NCI-H2081 (cell line): Measurements from ENCODE around the gene LZTS3.
A peak's percentile ranks its signal among the peaks of the same experiment; 100 is the strongest.
"Not testable (repeated sequence)": the region's sequence is repeated elsewhere in the genome, so short reads cannot be mapped to it uniquely, and the experiment has no call there.

ENCODE experiments used
- DNase-seq, 2 experiments: peaks; one replicate each; lab custom pipeline; 2025; lab: John Stamatoyannopoulos, UW

LZTS3 gene

DNA sequence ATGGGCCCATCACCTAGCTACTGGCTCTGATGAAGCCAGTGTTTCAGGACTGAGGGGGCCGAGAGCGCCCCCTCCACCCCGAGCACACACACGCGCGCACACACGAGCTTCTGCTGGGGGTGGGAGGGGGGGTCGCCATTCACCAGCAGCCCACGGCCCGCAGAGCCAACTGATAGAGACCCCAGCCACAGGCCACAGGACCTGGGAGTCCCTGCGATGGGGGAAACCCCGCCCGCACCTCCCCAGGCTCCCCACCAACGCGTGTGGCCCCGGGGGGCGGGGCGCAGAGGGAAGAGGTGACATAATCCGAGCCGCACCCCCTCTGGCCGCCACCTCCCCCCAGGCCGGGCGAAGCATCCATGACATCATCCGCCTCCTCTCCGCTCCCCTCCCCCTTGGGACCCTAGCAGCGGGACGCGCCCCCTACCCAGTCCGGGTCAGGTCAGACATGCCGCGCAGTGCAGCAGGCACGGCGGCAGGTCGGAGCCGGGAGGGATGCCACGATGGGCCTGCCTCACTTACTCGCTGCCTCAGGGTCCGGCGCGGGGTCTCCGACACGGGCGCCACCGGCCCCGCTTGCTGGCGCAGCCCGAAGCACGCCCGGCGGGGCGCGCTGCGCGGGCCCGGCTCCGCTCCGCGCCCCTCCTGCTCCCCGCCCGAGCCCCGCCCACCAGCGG lies at the start of gene LZTS3:
Gene LZTS3, minus strand, starts transcription at position 617 of the 677 bp plus-strand sequence. CDS start 6,386 bp downstream, outside the sequence.
- DNase-seq, result peak; percentile 34 to 38

DNA sequence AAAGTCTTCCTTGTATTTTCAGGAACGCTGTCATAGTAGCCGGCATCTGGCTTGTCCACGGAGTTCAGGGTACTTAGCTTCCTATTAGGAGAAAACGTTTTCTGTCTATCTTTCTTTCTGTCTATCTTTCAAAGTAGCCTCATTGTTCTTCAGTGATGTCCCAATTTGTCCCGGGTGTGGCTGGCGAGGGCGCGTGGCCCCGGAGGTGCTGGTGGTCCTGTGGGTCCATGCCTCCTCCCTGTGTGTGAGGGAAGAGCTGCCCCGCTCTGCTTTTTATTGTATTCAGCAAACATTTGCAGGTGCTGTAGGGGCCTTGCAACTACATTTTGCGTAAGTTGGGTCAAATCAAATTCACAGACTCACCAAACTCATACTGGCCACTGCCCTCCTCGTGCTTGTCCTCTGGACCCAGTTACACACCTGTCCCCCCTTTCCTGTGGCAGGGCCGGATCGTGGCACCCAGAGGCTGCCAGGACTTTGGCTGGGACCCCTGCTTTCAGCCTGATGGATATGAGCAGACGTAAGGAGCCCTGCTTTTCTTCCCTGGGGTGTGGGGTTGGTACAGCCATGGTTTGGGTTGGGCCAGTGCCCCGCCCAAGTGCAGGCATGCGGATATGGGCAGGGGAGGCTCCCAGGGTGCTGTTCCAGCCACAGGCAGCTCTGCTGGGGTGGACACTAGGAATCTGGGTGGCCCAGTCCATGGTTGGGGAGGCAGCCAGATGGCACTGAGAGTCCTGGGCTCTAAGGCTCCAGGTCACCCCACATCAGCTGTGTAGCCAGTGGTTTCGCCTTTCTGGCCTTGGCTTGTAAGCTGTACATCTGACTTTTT lies 48.3 kb upstream of the LZTS3 start:
- DNase-seq, result no peak

DNA sequence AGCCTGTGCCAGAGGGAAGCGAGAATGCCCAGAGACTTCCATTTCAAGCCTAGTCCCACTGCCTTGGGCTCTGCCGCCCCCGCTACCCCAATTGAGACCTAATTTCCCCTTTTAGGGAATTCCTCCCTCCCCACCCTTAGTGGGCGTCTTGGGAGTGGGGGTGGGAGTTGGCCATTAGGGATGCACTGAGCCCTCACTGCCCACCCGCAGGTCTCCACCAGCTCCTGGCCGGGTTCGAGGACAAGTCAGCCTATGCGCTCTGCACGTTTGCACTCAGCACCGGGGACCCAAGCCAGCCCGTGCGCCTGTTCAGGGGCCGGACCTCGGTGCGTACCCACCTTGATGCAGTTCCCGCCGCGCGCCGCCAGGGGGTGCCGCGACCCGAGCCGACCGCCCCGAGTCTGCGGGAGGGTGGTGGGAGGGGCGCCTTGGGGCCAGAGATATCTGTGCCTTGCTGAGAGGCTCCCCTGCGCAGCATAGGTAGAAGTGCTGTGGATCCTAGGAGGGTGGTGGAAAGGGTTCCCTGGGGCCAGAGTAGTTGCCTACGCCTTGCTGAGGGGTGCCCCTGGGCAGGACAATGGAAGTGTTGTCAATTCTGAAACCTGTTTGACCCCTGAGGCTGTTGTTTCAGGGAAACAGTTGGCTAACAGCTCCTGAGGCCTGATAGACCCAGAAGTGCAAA lies 45.1 kb upstream of the LZTS3 start:
- peak; percentile 18 to 21 for DNase-seq

DNA sequence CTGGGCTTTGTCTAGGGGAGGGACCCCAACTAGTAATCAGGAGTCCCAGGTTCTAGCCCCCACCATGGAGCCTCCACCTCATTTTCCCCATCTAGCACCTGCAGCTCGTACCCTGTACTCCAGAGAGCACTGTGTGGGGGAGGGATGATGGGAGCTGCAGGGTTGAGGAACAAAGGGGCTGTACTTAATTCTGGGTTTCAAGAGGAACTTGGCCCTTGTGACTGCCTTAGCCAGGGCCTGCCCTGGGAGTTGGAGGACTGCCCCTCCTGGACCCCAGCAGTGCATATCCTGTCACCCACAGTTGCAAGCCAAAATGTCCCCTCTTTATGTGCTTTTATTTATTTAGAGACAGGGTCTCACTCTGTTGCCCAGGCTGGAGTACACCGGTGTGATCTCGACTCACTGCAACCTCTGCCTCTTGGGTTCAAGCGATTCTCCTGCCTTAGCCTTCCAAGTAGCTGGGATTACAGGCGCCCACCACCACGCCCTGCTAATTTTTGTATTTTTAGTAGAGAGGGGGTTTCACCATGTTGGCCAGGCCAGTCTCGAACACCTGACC lies 42.1 kb upstream of the LZTS3 start:
- not testable (repeated sequence) for DNase-seq

DNA sequence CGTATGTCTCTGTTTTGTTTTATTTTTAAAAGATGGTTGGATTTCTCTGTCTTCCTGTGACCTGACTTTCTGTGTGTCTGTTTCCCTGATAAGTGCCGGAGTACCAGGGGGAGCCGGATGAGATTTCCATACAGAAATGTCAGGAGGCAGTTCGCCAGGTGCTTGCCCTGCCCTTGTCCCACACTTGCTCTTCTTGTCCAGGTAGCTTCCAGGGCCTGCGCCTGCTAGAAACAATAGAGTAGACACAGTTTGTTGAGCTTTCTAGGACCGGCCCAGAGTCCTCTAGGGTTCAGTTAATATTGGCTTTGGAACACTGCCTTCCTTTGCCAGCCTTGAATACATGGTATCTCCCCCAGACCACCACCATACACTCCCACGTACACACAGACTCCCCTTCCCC lies 39.9 kb upstream of the LZTS3 start:
- no peak for DNase-seq

DNA sequence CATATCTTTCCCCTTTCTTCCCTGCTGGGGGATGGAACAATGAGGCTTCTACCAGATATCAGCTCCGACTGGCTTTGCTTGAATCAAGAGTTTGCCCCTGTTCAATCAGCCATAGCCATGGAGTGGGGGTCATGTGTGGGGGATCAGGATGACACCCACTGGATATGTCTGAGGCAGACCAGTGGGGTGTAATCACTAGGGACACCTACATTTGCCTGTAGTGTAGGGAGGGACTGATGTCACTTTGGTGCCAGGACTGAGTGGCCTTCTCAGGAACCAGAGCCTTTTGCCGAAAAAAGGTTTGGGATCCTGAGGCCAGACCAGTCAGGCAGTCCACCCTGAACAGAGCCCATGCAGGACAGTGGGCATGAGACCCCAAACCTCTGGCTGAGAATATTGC lies 37.0 kb upstream of the LZTS3 start:
- no peak for DNase-seq

DNA sequence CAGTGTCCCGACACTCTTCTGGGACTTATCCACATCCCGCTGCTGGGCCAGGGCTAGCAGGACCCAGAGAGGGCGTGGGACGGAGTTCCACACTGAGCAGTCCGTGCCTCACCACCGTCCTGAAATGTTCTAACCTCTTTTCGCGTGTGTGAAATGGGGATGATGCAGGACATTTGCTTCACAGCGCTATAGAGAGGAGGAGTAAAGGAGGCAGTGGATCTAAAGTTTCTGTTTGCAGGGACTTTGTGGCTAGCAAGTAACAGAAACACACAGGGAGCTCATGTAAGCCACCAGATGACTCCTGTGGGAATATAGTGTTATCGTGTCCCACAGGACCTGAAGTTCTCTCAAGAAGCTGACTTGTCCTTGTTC lies 36.6 kb upstream of the LZTS3 start:
- DNase-seq, result peak in 1 of 2 experiments; percentile 14

DNA sequence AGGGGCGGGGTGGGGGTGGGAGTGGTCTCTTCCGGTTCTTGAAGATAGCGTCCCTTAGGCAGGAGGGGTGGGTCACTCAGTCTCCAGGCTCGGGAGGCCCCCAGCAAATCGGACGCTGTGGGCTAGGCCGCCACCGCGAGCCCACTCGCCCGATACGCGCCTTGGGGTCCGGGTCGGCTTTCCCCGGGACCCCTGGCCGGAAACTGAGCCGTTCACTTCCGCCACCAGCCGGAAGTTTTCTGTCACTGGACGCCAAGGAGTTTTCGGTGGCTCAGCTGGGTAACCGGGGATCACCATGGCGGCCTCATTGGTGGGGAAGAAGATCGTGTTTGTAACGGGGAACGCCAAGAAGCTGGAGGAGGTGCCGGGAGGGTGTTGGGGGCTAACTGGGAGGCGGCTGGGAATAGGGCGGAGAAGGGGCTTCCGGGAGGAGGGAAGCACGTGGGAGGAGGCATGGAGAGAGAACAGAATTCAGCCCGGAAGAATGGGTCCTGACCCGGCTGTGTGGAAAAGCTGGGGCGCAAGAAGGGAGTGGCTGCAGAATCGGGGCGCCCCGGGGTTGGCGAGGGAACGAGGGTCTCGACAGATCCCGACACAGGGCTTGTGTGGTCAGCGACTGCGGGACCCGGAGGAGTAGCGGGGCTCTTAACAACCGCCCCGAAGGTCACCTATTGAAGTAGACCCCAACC lies 36.1 kb upstream of the LZTS3 start, which contains the start of gene ITPA:
Gene ITPA, plus strand, starts transcription at position 242 of the 689 bp plus-strand sequence. Its CDS starts 54 bp downstream, at position 296.
- peak; percentile 25 to 45 for DNase-seq

DNA sequence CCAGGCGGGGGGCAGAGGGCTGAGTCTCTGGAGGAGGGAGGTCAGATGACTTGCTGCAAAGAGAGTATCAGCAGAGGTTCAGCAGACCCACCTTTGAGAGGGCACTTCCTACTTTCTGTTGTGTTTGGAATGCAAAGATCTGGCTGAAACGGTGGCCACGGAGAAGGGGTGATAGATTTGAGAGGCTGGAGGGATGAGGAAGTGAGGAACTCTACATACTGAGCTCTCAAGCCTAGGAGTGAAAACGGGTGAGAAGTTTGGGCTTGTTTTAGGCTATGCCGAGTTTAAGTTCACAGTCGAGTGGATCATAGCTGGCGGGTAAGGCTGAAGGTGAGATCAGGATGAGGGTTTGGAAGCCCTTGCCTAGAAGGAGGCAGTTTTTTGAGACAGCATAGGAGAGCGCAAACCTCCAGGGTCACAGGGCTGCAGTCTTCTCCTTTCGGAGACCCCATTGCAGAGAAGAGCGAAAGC lies 35.5 kb upstream of the LZTS3 start:
- no peak for DNase-seq

DNA sequence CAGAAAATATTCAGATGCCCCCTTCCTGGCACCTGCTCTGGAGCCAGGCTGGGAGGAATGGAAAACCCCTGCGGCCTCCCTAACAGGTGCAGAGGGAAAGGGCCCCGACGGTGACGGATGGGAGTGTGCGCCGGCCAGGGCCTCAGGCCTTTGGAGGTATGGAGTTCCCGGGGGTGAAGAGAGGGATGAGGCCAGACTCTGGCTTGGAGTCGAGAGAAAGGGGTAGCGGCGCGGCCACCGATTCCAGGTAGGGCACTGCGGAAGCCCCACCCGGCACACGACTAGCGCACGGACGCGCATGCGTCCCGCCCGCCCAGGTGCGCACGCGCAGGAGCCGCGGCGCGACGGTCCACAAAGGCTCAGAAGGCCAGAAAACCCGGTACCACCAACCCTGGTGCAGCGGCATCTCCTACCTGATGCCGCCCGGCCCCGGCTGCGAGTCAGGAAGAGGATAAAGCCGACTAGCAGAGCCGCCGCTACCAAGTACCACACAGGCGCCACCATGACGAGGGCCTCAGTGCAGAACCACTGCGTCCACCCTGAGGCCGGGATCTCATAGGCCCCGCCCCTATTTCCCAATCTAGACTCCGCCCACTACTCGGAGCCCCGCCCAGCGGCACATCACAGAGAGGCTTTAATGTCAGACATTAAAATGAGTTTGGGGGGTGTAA lies 30.9 kb upstream of the LZTS3 start, which contains the start of gene DDRGK1:
Gene DDRGK1, minus strand, starts transcription at position 559 of the 671 bp plus-strand sequence. Its CDS starts 55 bp downstream, at position 504.
- peak; percentile 83 to 88 for DNase-seq

DNA sequence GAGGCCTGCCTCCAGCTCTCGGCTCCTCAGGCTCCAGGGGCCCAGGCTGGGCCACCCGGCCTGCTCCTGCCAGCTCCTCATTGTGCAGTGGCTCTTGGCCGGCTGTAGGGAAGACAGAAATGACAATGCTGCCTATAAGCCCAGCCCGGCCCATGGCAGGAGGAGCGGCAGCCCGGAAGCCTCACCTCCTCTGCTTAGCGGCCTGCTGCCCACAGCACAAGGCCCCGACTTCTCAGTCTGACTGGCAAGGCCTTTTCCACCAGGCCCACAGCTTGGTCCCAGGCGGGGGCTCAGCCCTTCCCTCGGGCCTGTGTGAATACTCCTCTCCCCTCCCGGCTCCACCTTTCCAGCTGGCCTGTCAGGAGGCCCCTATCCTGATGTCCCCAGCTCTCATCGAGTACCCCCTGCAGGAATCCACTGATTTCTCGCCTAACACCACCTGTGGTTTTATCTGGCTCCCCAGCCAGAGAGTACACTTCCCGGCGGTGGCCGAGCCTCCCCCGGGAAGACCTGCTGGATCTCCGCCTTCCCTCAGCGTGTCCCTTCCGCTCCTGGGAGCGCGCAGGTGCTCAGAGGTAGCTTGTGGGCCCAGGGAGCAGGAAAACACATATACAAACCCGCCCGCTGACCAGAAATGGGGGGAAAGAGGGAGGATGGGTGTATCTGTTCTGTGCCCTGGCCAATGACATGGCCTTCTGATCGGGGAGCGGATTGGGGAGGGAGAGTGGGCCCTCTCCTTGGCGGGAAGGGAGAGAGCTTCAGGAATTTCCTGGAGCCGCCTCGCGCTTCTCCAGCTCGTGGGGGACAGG lies 30.2 kb upstream of the LZTS3 start:
- DNase-seq, result peak; percentile 71 to 85

DNA sequence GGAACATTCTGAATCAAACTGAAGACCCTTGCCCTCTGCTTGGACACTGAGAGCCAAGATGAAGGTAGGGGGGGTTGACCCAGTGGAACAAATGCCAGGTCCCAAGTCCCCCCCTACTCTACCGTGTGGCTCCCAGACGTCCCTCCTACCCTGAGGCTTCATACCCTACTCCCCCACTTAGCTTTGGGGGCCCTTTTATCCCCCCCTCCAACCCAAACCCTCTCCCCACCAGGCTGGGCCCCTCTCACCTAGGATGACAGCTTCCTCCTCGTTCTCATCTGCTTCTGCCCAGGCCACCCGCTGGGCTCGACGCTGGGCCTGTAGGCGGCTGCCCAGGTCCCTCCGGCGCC lies 29.6 kb upstream of the LZTS3 start:
- peak in 1 of 2 experiments; percentile 39 for DNase-seq

DNA sequence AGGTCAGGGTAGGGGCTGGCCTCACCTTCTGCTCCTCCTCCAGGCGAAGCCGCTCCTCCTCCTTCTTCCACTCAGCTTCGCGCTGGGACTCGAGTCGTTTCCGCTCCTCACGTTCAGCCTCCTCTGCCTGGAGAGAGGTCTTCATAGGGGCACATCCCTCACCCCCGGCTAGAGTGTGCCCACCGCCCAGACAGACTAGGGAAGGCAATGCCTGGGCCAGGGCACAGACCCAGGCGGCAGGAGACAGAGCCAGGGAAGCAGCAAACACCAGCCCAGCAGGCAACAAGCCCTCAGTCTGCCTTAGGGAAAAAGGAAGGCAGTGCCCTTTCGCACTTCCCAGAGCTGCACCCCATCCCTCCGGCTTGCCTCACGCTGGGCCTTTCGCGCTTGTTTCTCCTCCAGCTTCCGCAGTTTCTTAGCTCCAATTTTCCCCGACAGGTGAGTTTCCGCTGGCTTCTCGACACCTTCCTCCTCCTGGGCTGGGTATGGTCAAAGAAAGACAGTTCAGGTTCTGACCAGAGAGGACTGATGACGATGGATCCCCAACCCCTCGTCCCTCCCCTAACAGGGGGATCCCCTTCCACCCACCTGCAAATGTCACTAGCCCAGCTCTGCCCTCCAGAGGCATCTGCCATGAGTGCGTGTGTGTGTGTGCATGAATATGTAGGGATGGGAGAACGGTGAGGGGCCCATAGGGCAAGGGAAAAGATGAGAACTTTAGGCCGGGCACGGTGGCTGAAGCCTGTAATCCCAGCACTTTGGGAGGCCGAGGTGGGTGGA lies 26.8 kb upstream of the LZTS3 start:
- no peak for DNase-seq

DNA sequence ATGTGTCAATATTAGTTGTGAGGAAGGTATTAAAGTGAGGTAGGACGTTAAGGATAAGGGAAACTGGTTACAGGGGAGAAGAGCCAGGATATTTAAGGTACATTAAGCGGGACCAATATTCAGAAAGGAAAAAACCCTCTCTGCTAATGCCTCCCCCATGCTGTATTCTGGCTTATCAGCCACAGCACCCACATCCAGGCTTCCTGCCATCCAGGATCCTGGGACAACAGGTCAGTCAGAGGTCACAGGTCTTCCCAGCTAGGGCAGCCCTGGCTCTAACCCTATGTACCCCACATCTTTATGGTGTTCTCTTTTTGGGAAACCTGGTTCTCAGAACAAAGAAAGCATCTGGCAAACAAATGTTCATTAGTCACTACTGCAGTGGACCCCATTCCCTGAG lies 25.9 kb upstream of the LZTS3 start:
- DNase-seq, result no peak

DNA sequence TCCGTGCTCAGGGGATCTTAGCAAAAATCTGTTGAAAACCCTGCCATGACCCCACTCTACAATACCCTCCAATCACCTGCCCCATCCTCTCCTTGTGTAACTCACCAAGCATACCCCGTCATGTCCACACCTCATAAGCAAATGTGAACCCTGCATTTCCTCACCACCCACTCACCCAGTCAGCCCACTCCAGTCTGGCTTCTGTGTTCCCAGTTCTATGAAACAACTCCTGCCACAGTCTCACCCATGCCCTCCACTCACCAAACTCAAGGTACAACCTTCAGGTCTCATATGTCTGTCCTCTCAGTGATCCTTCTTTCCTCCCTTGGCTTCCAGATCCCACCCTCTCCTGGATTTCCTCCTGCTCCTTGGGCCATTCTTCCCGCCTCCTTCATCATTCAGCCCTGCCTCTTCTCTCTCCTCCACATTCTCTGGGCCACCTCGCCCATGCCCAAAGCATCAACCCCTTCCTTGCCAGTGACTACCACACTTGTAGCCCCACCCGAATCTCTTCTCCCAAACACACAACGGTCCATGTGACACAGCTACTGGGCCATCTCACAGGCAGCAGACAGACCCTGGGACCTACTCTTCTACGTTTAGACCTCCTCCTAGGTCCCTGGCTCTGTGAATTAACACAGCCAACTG lies 22.4 kb upstream of the LZTS3 start:
- no peak for DNase-seq

DNA sequence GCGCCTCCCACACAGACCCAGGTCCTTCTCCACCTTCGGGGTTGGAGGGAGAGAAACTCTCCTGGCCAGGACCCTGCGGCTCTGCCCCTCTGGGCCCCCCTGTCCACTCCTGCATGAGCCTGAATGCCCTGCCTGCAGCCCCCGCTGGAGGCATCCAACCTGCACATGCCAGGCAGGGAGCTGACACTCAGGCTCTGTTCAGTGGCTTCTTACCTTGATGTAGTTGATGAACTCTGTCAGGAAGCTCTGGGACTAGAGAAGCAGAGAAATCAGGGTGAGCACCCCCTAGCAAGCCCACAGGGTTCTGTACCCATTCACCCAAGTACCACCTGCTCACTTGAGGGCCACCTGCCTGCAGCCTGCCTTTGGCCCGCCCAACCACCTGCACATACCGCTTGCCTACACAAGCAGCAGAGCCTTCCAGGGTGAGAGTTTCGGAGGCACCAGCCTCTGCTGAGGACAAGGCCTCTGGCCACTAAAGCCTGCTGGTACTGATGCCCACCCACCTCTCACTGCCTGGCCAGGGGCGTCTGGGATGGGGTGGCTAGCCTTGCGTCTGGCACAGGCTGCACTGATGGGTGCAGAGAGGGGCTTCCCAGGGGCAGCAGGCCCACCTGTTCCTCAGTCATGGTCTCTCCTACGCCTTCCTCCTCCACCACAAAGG lies 21.4 kb upstream of the LZTS3 start:
- DNase-seq, result no peak

DNA sequence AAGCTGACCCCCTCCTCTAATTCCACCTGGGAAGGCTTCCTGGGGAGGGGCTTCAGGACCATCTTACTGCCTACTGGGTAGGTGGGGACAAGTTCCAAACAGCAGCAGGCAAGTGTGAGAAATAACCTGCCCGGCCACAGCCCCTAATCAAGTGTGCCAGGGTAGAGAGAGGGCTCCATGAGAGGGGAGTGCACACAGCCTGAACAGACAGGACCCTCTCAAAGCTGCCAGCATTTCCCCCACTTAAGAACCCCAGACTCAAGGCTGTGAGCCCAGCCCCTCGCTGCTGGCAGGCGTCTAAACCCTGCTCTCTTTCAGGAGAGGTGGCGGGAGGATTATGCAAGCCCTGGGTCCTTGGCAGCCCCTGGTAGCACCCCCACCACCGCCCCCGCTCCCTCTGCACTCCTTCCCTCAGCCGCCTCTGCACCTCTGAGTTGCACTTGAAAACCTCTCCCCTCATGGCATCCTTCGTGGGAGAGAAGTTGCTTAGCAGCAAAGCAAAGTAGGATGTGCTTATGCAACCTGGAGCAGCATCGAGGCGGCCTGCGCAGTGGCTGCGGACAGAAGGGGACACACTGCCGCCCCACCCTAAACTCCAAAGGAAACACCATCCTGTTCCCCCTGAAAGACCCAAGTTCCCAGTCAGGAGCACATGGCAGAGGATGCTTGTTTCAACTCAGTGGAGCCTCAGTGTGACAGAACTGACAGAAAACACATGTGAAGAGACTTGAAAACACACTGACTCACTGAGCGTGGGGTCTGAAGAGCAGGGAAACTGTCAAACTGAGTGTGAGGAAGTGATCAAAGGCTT lies 20.7 kb upstream of the LZTS3 start:
- DNase-seq, result no peak
